NT2/D1 (cell line): Measurements from ENCODE around the gene DOCK8.

ENCODE experiments used
- YY1 ChIP-seq: IDR thresholded peaks from 2 replicates; pipeline ENCODE4 v1.6.1; 2011; ENCODE audit not compliant: insufficient read length, insufficient read depth
- ZNF274 ChIP-seq: IDR thresholded peaks from 2 replicates; pipeline ENCODE4 v1.6.1; 2011; ENCODE audit warnings: mild to moderate bottlenecking, low read depth, low read length

DNA sequence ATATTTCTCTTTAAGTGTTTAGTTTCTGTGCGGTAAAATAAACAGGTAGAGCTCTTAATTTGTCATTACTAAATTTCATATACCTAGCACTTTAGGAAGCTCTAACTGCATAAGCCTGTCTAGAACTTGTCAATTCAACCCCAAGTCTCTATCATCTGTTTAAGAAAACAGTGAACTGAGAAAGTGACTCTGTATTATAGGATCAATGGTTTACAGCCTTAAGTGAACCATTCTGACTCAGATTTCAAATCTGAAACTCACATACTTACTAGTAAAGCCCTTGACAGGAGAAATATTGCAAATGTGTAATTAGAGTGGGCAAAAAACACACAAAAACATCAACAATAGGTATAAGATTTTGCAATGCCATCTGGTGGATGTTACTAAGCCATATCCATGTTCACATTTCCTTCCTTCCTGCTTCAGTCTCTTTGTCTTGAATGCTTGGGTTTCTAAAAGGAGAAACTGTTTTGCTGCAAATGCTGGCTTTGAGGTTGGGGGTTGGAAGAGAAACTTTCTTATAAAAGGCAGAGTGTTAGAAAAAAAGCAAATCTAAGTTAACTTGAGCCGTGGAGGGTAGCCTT lies 101.8 kb downstream of the DOCK8 start:
- TF ChIP-seq YY1, result no peak
- TF ChIP-seq ZNF274, result no peak
